ENCODE data around the gene EIF4A2. TPM values are rescaled to one million over a fixed set of nuclear protein-coding genes. Genes with fewer than 3 reads are reported as not detected.

Gene EIF4A2
- total RNA-seq, 1 experiment from 2014 or later = 574 TPM

DNA sequence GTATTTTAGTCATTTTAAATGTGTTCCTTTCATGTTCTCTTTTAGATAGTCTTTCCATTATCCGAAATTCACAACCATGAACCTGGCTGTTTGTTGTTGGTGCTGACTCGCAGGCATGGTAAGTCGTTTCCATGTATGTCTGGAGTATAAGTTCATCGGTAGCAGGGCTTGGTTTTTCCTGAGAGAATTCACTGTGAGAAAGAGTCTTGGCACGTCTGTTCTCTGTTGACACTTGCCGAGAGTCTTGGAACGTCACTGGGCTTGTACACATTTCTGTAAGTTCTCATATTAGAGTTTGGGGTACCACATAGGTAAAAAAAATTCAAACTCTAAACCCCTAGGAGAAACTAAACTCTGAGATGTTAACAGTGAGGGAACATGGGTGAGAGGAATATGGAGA, 29.4 kb upstream of the EIF4A2 start (continued):
- no peak for TF ChIP-seq TP53 (CRISPR knock-in tag; IDR thresholded peaks at IDR 0.05)
- no peak for TF ChIP-seq SOX15 (CRISPR knock-in tag; IDR thresholded peaks at IDR 0.05)
- no peak for TF ChIP-seq GABPB1 (CRISPR knock-in tag; IDR thresholded peaks at IDR 0.05)
- no peak for TF ChIP-seq RELA (CRISPR knock-in tag; IDR thresholded peaks at IDR 0.05; ENCODE audit: borderline replicate concordance)
- TF ChIP-seq RORB (CRISPR knock-in tag; IDR thresholded peaks at IDR 0.05) = no peak

DNA sequence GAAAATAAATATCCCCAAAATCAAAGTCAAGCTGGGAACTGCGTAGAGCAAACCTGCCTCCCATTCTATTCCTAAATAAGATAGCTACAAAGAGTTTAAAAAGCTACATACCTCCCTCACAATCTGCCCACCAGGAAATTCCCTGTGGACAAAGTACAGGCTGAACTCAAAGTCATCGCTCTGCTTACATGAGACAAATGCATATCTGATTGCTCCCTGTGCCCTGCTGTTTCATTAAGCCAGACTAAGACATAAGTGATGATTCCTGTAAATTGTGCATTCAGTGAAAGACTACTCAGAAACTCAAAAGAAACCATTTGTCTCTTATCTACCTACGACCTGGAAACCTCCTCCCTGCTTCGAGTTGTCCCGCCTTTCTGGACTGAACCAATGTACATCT, 28.5 kb upstream of the EIF4A2 start:
- H3K36me3 Mint-ChIP-seq = no peaks in the 10 kb centered on the region
- no peaks in the 10 kb centered on the region for H3K9me3 Mint-ChIP-seq
- TF ChIP-seq, protein P1, sequence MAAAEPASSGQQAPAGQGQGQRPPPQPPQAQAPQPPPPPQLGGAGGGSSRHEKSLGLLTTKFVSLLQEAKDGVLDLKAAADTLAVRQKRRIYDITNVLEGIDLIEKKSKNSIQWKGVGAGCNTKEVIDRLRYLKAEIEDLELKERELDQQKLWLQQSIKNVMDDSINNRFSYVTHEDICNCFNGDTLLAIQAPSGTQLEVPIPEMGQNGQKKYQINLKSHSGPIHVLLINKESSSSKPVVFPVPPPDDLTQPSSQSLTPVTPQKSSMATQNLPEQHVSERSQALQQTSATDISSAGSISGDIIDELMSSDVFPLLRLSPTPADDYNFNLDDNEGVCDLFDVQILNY (CRISPR knock-in tag; IDR thresholded peaks at IDR 0.05) = no peak
- no peak for TF ChIP-seq FOXK1 (CRISPR knock-in tag; IDR thresholded peaks at IDR 0.05)
- no peak for TF ChIP-seq TEAD1 (CRISPR knock-in tag; IDR thresholded peaks at IDR 0.05)
- DNase-seq (ENCODE audit: low spot score) = no peak
- H3K27me3 Mint-ChIP-seq (ENCODE audit: low read depth) = no peaks in the 10 kb centered on the region; the same call in 1 of the 2 replicates
- ChIA-PET POLR2A (no interaction called here), CTCF (interaction anchor here (1.0 kb wide), 1 partner anchor 140 kb away, joined by 5 read pairs; no protein-coding TSS in a partner anchor)
- no peak for ATAC-seq
- H3K4me3 Mint-ChIP-seq = no peak overlapping the region
- peaks cover 26% of the 10 kb centered on the region for H3K4me1 Mint-ChIP-seq
- no peak overlapping the region for H3K27ac Mint-ChIP-seq

DNA sequence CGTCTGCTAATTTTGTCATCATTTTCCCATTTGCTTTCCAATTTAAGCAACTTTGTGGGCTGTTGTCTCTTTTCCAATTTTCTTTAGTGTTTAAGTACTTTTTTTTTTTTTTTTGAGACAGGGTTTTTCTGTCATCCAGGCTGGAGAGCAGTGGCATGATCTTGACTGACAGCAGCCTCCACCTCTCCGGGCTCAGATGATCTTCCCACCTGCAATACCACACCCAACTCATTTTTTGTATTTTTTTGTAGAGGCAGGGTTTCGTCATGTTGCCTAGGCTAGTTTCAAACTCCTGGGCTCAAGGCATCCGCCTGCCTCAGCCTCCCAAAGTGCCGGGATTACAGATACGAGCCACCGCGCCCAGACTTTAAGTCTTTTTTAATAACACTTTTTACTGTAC, 26.2 kb upstream of the EIF4A2 start:
- ChIA-PET CTCF (interaction anchor here (0.7 kb wide), 1 partner anchor 515 kb away, joined by 4 read pairs; no protein-coding TSS in a partner anchor), POLR2A (no interaction called here)
- ATAC-seq = no peak
- no peak overlapping the region for H3K27ac Mint-ChIP-seq
- H3K9me3 Mint-ChIP-seq = no peaks in the 10 kb centered on the region
- no peaks in the 10 kb centered on the region for H3K36me3 Mint-ChIP-seq
- peaks cover 19% of the 10 kb centered on the region for H3K4me1 Mint-ChIP-seq
- no peak overlapping the region for H3K4me3 Mint-ChIP-seq
- DNase-seq (ENCODE audit: low spot score) = no peak
- H3K27me3 Mint-ChIP-seq (ENCODE audit: low read depth) = no peaks in the 10 kb centered on the region; the same call in 1 of the 2 replicates
- TF ChIP-seq ZNF263 (CRISPR knock-in tag; IDR thresholded peaks at IDR 0.05; ENCODE audit: low read depth) (no peak), SOX15 (CRISPR knock-in tag; IDR thresholded peaks at IDR 0.05) (no peak), EMX1 (CRISPR knock-in tag; IDR thresholded peaks at IDR 0.05) (no peak), ZNF219 (CRISPR knock-in tag; IDR thresholded peaks at IDR 0.05; ENCODE audit: borderline replicate concordance) (no peak), ZBTB43 (CRISPR knock-in tag; IDR thresholded peaks at IDR 0.05) (no peak), OVOL2 (CRISPR knock-in tag; IDR thresholded peaks at IDR 0.05; ENCODE audit: borderline replicate concordance) (no peak), NFE2L1 (CRISPR knock-in tag; IDR thresholded peaks at IDR 0.05) (no peak), GTF2I (CRISPR knock-in tag; conservative IDR thresholded peaks at IDR 0.05) (no peak), PRRX2 (CRISPR knock-in tag; IDR thresholded peaks at IDR 0.05) (no peak), MXD4 (CRISPR knock-in tag; IDR thresholded peaks at IDR 0.05; ENCODE audit: borderline replicate concordance) (no peak), CBFB (CRISPR knock-in tag; IDR thresholded peaks at IDR 0.05; ENCODE audit: low read depth) (no peak), SP1 (CRISPR knock-in tag; conservative IDR thresholded peaks at IDR 0.05) (no peak), RORB (CRISPR knock-in tag; IDR thresholded peaks at IDR 0.05) (no peak), SMAD3 (CRISPR knock-in tag; IDR thresholded peaks at IDR 0.05; ENCODE audit: borderline replicate concordance) (no peak), ZNF423 (CRISPR knock-in tag; IDR thresholded peaks at IDR 0.05) (no peak), IRF1 (CRISPR knock-in tag; IDR thresholded peaks at IDR 0.05) (no peak)
- TF ChIP-seq, protein P2, sequence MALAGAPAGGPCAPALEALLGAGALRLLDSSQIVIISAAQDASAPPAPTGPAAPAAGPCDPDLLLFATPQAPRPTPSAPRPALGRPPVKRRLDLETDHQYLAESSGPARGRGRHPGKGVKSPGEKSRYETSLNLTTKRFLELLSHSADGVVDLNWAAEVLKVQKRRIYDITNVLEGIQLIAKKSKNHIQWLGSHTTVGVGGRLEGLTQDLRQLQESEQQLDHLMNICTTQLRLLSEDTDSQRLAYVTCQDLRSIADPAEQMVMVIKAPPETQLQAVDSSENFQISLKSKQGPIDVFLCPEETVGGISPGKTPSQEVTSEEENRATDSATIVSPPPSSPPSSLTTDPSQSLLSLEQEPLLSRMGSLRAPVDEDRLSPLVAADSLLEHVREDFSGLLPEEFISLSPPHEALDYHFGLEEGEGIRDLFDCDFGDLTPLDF (CRISPR knock-in tag; IDR thresholded peaks at IDR 0.05) = no peak
- TF ChIP-seq, protein P3, sequence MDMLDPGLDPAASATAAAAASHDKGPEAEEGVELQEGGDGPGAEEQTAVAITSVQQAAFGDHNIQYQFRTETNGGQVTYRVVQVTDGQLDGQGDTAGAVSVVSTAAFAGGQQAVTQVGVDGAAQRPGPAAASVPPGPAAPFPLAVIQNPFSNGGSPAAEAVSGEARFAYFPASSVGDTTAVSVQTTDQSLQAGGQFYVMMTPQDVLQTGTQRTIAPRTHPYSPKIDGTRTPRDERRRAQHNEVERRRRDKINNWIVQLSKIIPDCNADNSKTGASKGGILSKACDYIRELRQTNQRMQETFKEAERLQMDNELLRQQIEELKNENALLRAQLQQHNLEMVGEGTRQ (CRISPR knock-in tag; IDR thresholded peaks at IDR 0.05) = no peak
